ENCODE results near the gene FUT8.
"Not testable (repeated sequence)": the region's sequence is repeated elsewhere in the genome, so short reads cannot be mapped to it uniquely, and the experiment has no call there.

Gene FUT8

GRCh38 chr14:65627315-65627714 is 214.8 kb downstream of the FUT8 start:
- no peak for DNase-seq

DNA sequence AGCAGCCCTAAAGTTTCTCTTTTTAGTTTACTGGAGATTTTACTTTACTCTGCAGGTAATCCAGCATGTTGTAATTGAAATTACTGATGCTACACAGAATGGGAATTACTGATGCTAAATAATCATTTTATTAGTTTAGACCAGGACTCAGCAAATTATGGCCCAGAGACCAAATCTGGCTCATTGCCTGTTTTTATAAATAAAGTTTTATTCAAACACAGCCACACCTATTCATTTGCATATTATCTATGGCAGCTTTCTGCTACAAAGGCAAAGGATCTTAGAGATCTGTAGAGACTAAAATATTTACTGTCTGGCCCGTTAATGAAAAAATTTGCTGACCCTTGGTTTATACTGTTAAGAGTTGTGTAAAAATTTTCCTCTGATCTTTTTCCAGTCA is 216.1 kb downstream of the FUT8 start:
- DNase-seq, result no peak

- no peak for DNase-seq
Measured at GRCh38 chr14:65631040-65631439, 218.5 kb downstream of the FUT8 start.

DNA sequence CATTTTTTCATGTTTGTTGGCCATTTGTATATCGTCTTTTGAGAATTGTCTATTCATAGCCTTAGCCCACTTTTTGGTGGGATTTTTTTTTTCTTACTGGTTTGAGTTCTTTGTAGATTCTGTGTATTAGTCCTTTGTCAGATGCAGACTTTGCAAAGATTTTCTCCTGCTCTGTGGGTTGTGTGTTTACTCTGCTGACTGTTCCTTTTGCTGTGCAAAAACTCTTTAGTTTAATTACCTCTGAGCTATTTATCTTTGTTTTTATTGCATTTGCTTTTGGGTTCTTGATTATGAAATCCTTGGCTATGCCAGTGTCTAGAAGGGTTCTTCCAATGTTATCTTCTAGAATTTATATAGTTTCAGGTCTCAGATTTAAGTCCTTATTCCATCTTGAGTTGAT is 220.0 kb downstream of the FUT8 start:
- no peak for DNase-seq

DNA sequence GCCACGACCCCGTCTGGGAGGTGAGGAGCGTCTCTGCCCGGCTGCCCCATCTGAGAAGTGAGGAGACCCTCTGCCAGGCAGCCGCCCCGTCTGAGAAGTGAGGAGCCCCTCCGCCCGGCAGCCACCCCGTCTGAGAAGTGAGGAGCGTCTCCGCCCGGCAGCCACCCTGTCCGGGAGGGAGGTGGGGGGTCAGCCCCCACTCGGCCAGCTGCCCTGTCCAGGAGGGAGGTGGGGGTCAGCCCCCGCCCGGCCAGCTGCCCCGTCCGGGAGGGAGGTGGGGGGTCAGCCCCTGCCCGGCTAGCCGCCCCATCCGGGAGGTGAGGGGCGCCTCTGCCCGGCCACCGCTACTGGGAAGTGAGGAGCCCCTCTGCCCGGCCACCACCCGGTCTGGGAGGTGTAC is 221.1 kb downstream of the FUT8 start:
- DNase-seq, result not testable (repeated sequence)

DNA sequence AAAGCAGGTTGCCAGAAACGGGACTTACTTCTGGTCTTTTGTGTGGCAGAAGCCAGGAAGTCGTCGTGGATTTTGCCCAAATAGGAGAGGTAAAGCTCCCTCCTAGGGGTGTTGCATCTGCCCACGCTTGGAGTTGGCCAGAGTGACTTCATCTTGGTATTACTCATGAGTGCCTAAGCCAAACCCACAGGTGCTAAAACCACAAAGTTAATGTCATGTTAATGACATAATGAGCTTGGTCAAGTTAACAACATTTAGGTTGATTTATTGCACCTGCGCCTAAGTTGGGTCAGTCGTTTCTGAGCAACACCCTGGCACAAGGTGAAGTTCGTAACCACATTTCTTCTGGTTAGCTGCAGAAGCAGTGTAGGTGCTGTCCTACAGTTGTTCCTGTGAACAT is 225.2 kb downstream of the FUT8 start:
- DNase-seq, result no peak

GRCh38 chr14:65639216-65639615 is 226.7 kb downstream of the FUT8 start:
- DNase-seq, result peak; percentile 23

- DNase-seq, result no peak
Measured at GRCh38 chr14:65650826-65651225, 238.3 kb downstream of the FUT8 start.

- DNase-seq, result no peak
Measured at GRCh38 chr14:65656554-65656953, 244.0 kb downstream of the FUT8 start.

- DNase-seq, result peak; percentile 41
Measured at GRCh38 chr14:65658202-65658601, 245.7 kb downstream of the FUT8 start.

GRCh38 chr14:65661865-65662264 is 249.3 kb downstream of the FUT8 start:
- no peak for DNase-seq

- no peak for DNase-seq
Measured at GRCh38 chr14:65664436-65664835, 251.9 kb downstream of the FUT8 start.

DNA sequence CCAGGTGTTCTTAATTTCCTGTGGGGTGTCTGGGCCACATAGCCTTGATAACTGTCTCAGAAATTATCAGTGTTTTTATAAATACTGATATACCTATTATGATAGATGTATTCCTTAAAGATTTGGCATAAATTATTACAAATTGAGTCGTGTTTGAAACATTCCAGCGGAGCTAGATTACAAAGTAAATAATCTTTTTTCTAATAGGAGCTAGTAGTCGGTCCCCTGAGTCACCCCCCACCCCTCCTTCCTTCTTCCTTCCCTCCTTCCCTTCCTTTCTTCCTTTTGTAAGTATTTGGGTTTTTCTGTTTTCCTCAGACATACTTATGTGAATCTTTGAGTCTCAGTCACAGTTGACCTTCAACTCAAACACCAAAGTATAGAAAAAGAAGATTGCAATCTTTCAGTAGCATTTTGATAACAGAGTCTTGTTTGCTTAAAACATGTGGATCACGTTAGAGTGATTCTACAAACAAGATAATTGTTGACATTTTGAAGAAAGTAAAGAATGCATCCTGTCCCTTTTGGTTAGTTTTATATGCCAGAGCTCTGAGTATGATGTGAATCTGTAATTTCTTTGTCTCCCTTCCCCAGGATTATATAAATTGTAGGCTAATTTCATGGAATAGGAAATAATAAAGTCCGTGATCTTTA is 264.0 kb downstream of the FUT8 start:
- no peak for DNase-seq

- DNase-seq, result no peak
Measured at GRCh38 chr14:65685572-65685971, 273.0 kb downstream of the FUT8 start.

DNA sequence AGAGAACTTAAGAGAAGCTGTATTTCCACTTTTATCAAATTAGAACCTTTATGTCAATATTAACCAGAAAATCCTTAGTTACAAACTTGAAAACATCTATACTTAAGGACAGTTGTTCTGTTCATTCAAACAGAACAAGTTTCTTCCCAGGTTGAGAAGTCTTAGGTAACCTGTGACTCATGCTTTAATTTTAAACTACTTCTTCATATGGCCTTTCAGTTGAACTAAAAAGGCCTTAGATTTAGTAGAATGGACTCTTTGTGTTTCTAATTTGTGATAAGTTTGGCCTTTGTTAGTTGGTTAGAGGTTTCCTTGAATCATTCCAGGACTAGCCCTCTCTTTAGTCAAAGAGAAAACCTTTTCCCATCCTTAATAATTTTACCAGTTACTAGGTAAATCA is 274.2 kb downstream of the FUT8 start:
- DNase-seq, result no peak

- DNase-seq, result no peak
Measured at GRCh38 chr14:65689070-65689469, 276.5 kb downstream of the FUT8 start.

GRCh38 chr14:65692566-65692965 is 280.0 kb downstream of the FUT8 start:
- DNase-seq, result not testable (repeated sequence)

GRCh38 chr14:65696801-65697200 is 284.3 kb downstream of the FUT8 start:
- DNase-seq, result peak; percentile 38

DNA sequence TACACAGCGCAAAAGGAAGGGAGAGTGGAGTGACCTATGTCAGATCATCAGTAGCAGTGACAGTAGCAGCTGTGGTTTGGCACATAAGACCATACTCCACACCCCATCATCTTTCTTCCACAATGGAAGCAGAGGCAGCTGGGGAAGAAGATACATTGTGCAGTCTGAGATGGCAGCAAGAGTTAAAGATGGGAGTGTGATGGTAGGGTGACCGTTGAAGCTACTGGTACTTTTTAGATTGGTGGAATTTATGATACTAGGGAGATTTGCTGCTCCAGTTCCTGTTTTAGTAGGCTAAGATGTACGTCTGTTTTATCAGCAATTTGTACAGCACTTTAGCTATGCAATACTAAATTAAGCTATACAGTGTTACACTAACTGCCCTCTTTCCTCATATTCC is 291.0 kb downstream of the FUT8 start:
- no peak for DNase-seq

- DNase-seq, result peak; percentile 5
Measured at GRCh38 chr14:65703996-65704395, 291.5 kb downstream of the FUT8 start.

DNA sequence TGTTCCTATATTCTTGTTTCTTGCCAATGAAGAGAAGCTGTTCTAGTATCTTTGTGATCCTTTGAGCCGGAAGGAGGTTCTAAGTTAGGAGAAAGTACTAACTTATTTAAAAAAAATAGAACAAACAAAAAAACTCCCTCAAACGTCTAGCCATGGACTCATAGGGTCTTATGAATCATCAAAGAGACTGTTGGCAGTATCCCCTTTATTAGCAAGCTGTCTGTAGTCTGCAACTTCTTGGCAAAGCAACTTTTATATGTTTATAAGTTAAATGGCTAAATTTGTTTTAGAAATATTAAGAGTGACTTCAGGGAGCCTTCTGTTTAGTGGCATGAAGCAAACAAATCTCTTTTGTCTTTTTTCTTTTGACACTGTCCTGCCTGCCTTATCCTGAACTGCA is 291.9 kb downstream of the FUT8 start:
- DNase-seq, result peak; percentile 40

- peak; percentile 43 for DNase-seq
Measured at GRCh38 chr14:65704850-65705249, 292.3 kb downstream of the FUT8 start.

- DNase-seq, result no peak
Measured at GRCh38 chr14:65709576-65709975, 297.0 kb downstream of the FUT8 start.

DNA sequence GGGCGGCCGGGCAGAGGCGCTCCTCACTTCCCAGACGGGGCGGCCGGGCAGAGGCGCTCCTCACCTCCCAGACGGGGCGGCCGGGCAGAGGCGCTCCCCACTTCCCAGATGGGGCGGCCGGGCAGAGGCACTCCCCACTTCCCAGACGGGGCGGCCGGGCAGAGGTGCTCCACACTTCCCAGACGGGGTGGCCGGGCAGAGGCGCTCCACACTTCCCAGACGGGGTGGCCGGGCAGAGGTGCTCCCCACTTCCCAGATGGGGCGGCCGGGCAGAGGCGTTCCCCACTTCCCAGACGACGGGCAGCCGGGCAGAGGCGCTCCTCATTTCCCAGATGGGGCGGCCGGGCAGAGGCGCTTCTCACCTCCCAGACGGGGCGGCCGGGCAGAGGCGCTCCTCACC is 304.3 kb downstream of the FUT8 start:
- DNase-seq, result not testable (repeated sequence)

GRCh38 chr14:65717384-65717915 is 304.9 kb downstream of the FUT8 start:
- not testable (repeated sequence) for DNase-seq
